ENCODE results near the gene DHPS.

DNA sequence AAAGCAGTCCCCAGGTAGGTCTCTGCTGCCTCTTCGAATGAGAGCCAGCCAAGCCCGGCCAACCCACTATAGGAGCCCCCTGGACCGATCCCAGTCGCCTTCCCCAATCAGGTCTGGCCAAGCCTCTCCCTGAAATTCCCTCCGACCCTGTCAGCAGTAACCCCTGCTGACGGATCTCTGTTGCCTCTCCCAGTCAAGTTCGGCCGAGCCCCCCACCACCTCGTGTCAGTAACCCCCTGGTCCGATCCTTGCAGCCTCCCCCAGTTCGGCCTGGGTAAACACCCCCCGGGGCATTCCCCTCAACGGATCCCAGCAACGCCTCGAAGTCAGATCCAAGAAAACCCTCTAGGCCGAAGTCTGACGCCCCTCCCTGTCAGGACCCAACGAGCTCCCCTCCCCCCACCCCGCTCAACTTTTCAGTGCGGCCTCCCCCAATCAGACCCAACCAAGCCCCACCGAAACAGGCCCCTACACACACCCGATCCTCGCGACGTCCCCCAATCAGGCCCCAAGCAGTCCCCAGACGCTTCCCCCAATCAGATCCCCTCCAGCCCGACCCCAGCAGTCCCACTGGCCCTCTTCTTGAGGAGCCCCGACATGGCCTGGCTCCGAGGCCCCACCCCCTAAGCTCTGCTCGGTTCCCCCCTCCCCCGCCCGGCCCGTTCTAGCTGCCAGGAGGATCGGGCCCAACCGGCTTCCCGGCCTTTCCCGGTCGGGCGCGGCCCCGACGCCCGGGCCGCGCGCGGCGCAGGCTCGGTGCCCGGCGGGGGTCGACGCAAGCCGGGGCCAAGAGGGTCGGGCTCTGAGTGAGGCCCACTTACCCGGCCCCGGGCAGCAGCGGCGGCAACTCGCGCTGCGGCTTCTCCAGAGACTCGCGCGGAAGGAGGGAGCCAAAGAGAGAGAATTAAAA, 40.2 kb upstream of the DHPS start:
- TF ChIP-seq, protein P1, sequence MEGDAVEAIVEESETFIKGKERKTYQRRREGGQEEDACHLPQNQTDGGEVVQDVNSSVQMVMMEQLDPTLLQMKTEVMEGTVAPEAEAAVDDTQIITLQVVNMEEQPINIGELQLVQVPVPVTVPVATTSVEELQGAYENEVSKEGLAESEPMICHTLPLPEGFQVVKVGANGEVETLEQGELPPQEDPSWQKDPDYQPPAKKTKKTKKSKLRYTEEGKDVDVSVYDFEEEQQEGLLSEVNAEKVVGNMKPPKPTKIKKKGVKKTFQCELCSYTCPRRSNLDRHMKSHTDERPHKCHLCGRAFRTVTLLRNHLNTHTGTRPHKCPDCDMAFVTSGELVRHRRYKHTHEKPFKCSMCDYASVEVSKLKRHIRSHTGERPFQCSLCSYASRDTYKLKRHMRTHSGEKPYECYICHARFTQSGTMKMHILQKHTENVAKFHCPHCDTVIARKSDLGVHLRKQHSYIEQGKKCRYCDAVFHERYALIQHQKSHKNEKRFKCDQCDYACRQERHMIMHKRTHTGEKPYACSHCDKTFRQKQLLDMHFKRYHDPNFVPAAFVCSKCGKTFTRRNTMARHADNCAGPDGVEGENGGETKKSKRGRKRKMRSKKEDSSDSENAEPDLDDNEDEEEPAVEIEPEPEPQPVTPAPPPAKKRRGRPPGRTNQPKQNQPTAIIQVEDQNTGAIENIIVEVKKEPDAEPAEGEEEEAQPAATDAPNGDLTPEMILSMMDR (IDR thresholded peaks at IDR 0.05), result no peak
- TF ChIP-seq POLR2A (IDR thresholded peaks at IDR 0.05), result no peak
